ENCODE measurements around the gene MAGED4.
"Not testable (repeated sequence)": the region's sequence is repeated elsewhere in the genome, so short reads cannot be mapped to it uniquely, and the experiment has no call there.

Gene MAGED4

GRCh38 chrX:52184440-52185077 is at the start of gene MAGED4:
Gene MAGED4 (plus strand): TSS chrX:52184888. CDS start chrX:52185923, 1,035 bp downstream.
- not testable (repeated sequence) for DNase-seq

GRCh38 chrX:52138830-52139544 is 45.7 kb upstream of the MAGED4 start:
- no peak for DNase-seq

GRCh38 chrX:52139545-52139895 is 45.2 kb upstream of the MAGED4 start:
- DNase-seq: no peak

DNA sequence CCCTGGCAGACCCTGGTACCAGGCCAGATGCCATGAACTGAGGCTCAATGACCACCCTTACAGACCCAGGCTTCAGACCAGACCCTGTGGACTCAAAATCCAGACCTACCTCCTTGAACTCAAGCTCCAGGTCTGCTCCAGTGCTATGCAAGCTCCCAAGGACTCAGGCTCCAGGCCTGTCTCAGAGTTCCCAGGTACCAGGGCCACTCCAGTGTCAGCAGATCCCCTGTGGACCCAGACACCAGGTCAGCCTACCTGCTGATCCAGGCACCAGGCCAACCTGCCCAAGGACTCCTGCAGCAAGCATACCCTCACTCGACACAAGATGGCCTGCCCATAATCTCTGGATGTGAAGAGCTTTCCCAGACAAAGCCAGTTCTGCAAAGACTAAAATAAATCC is 44.7 kb upstream of the MAGED4 start:
- no peak for DNase-seq

- DNase-seq: not testable (repeated sequence)
These were observed 34.0 kb upstream of the MAGED4 start for GRCh38 chrX:52150667-52151066.

DNA sequence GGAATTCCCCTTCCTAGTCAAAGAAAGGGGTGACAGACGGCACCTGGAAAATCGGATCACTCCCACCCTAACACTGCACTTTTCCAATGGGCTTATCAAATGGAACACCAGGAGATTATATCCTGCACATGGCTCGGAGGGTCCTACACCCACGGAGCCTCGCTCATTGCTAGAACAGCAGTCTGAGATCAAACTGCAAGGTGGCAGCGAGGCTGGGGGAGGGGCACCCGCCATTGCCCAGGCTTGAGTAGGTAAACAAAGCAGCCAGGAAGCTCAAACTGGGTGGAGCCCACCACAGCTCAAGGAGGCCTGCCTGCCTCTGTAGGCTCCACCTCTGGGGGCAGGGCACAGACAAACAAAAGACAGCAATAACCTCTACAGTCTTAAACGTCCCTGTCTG is 24.5 kb upstream of the MAGED4 start:
- not testable (repeated sequence) for DNase-seq

DNA sequence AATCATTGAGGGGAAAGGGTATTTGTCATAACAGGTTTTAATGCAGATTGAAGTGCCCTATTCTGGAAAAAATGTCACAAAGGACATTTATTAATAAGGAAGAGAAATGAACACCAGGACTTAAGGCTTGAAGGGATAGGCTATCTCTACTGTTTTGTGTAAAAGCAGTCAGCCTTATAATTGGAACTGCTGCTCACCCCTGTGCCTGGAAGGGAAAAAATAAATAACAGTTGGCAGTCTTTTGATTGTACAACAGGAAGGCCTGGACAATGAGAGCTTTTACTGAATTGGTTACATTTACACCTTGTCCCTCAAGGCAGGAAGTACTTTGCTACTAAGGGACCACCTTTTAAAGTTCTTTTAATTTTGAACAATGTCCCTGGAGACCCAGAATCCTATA is 17.8 kb upstream of the MAGED4 start:
- no peak for DNase-seq

GRCh38 chrX:52171055-52171454 is 13.6 kb upstream of the MAGED4 start:
- not testable (repeated sequence) for DNase-seq

GRCh38 chrX:52185078-52185453 is 378 bp downstream of the MAGED4 start:
- DNase-seq: not testable (repeated sequence)

- DNase-seq: not testable (repeated sequence)
These were observed 26.7 kb downstream of the MAGED4 start for GRCh38 chrX:52211405-52211804.

GRCh38 chrX:52213276-52213675 is 28.6 kb downstream of the MAGED4 start:
- no peak for DNase-seq

- DNase-seq: no peak
These were observed 31.9 kb downstream of the MAGED4 start for GRCh38 chrX:52216541-52216940.

DNA sequence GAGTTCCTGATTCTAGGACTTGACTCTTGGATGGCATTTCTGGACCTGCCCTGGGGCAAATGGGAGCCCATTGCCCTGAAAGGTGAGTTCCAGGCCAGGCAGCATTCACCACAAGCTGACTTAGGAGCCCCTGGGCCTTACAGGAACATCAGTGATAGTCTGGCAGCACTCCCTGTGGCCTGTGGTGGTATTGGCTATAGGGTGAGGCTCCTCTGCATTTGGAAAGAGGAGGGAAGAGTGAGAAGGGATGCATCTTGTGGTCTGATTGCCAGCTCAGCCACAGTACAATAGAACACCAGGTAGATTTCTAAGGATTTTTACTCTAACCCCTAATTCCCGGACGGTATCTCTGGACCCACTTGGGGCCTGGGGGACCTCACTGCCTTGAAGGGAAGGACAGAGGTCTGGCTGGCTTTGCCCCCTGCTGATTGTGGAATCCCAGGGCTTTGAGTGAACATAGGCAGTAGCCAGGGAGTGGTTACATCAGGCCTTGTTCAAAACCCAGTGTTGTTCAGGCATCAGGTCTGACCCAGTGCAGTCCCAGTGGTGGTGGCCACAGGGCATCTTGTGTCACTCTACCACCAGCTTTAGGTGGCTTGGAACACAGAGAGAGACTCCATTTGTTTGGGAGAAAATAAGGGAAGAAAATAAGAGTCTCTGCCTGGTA is 32.9 kb downstream of the MAGED4 start:
- no peak for DNase-seq

GRCh38 chrX:52220936-52221335 is 36.2 kb downstream of the MAGED4 start:
- no peak for DNase-seq
